ENCODE data around the gene ZSWIM5.
"Not testable (repeated sequence)": the region's sequence is repeated elsewhere in the genome, so short reads cannot be mapped to it uniquely, and the experiment has no call there.

ZSWIM5 gene

GRCh38 chr1:45136984-45137383 is 69.4 kb downstream of the ZSWIM5 start:
- DNase-seq = no peak

GRCh38 chr1:45135316-45135715 is 71.1 kb downstream of the ZSWIM5 start:
- DNase-seq = no peak

- no peak for DNase-seq
These were observed 71.9 kb downstream of the ZSWIM5 start for GRCh38 chr1:45134461-45134873.

- not testable (repeated sequence) for DNase-seq
These were observed 73.7 kb downstream of the ZSWIM5 start for GRCh38 chr1:45132719-45133118.

GRCh38 chr1:45123358-45123757 is 83.0 kb downstream of the ZSWIM5 start:
- DNase-seq = no peak

- no peak for DNase-seq
These were observed 83.7 kb downstream of the ZSWIM5 start for GRCh38 chr1:45122724-45123123.

- DNase-seq = no peak
These were observed 88.6 kb downstream of the ZSWIM5 start for GRCh38 chr1:45117766-45118165.

- no peak for DNase-seq
These were observed 89.6 kb downstream of the ZSWIM5 start for GRCh38 chr1:45116820-45117219.

GRCh38 chr1:45116340-45116739 is 90.1 kb downstream of the ZSWIM5 start:
- no peak for DNase-seq

GRCh38 chr1:45115198-45115597 is 91.2 kb downstream of the ZSWIM5 start:
- DNase-seq = not testable (repeated sequence)

GRCh38 chr1:45112661-45113060 is 93.7 kb downstream of the ZSWIM5 start:
- DNase-seq = no peak

GRCh38 chr1:45111239-45111638 is 95.2 kb downstream of the ZSWIM5 start:
- DNase-seq = no peak

GRCh38 chr1:45107782-45108181 is 98.6 kb downstream of the ZSWIM5 start:
- DNase-seq = no peak

- DNase-seq = not testable (repeated sequence)
These were observed 99.5 kb downstream of the ZSWIM5 start for GRCh38 chr1:45106864-45107263.

- DNase-seq = not testable (repeated sequence)
These were observed 100.3 kb downstream of the ZSWIM5 start for GRCh38 chr1:45106156-45106545.

- DNase-seq = not testable (repeated sequence)
These were observed 100.8 kb downstream of the ZSWIM5 start for GRCh38 chr1:45105486-45106155.

GRCh38 chr1:45103534-45103933 is 102.9 kb downstream of the ZSWIM5 start:
- DNase-seq = no peak

- DNase-seq = no peak
These were observed 104.5 kb downstream of the ZSWIM5 start for GRCh38 chr1:45101947-45102346.

- DNase-seq = not testable (repeated sequence)
These were observed 104.9 kb downstream of the ZSWIM5 start for GRCh38 chr1:45101528-45101927.

GRCh38 chr1:45097944-45098343 is 108.5 kb downstream of the ZSWIM5 start:
- DNase-seq = no peak

- no peak for DNase-seq
These were observed 109.3 kb downstream of the ZSWIM5 start for GRCh38 chr1:45097079-45097478.

- DNase-seq = no peak
These were observed 111.0 kb downstream of the ZSWIM5 start for GRCh38 chr1:45095450-45095849.

GRCh38 chr1:45094371-45094770 is 112.0 kb downstream of the ZSWIM5 start:
- DNase-seq = not testable (repeated sequence)

GRCh38 chr1:45093334-45093733 is 113.1 kb downstream of the ZSWIM5 start:
- no peak for DNase-seq

- DNase-seq = no peak
These were observed 116.7 kb downstream of the ZSWIM5 start for GRCh38 chr1:45089711-45090110.
